HG03280 (cell line): ENCODE measurements around the gene ARMS2.

Experiments
- ATAC-seq: cut with Tn5 transposase; IDR thresholded peaks from one replicate; pipeline ENCODE4 v1.9.1; 2021; ENCODE audit warnings: mild to moderate bottlenecking, moderate library complexity; ENCODE audit not compliant: unreplicated experiment

ARMS2 gene

GRCh38 chr10:122454603-122455080, at the start of gene ARMS2:
Gene ARMS2 (plus strand): TSS chr10:122454653. CDS start chr10:122454728, 75 bp downstream.
- no peak for ATAC-seq

GRCh38 chr10:122407375-122408125, 46.9 kb upstream of the ARMS2 start:
- no peak for ATAC-seq

- ATAC-seq, result no peak
These were observed 41.1 kb upstream of the ARMS2 start for GRCh38 chr10:122413327-122413726.

GRCh38 chr10:122417667-122418066, 36.8 kb upstream of the ARMS2 start:
- no peak for ATAC-seq

GRCh38 chr10:122419016-122419415, 35.4 kb upstream of the ARMS2 start:
- ATAC-seq, result no peak

GRCh38 chr10:122419876-122420623, 34.4 kb upstream of the ARMS2 start:
- ATAC-seq, result no peak

- no peak for ATAC-seq
These were observed 33.8 kb upstream of the ARMS2 start for GRCh38 chr10:122420624-122421007.

- no peak for ATAC-seq
These were observed 33.3 kb upstream of the ARMS2 start for GRCh38 chr10:122421054-122421625.

GRCh38 chr10:122421742-122422141, 32.7 kb upstream of the ARMS2 start:
- no peak for ATAC-seq

GRCh38 chr10:122422266-122422989, 32.0 kb upstream of the ARMS2 start:
- ATAC-seq, result no peak

GRCh38 chr10:122424059-122424458, 30.4 kb upstream of the ARMS2 start:
- no peak for ATAC-seq

- ATAC-seq, result no peak
These were observed 27.6 kb upstream of the ARMS2 start for GRCh38 chr10:122426829-122427228.

- no peak for ATAC-seq
These were observed 27.2 kb upstream of the ARMS2 start for GRCh38 chr10:122427280-122427679.

GRCh38 chr10:122435212-122435827, 19.1 kb upstream of the ARMS2 start:
- ATAC-seq, result no peak

GRCh38 chr10:122441961-122442360, 12.5 kb upstream of the ARMS2 start:
- ATAC-seq, result no peak

GRCh38 chr10:122445469-122445868, 9.0 kb upstream of the ARMS2 start:
- no peak for ATAC-seq

- no peak for ATAC-seq
These were observed 8.5 kb upstream of the ARMS2 start for GRCh38 chr10:122445904-122446303.

GRCh38 chr10:122446668-122447423, 7.6 kb upstream of the ARMS2 start:
- ATAC-seq, result no peak

GRCh38 chr10:122448600-122448999, 5.9 kb upstream of the ARMS2 start:
- no peak for ATAC-seq

- ATAC-seq, result no peak
These were observed 5.3 kb upstream of the ARMS2 start for GRCh38 chr10:122449153-122449552.
